GM06990 (cell line): ENCODE measurements around the gene SEMA6B.
"Not testable (repeated sequence)": the region's sequence is repeated elsewhere in the genome, so short reads cannot be mapped to it uniquely, and the experiment has no call there.

Experiments
- DNase-seq: peaks from one replicate; pipeline ENCODE4 v3.0.0-alpha.2; 2011; ENCODE audit not compliant: insufficient read length; ENCODE audit errors: extremely low read depth
- H3K27me3 ChIP-seq: replicated peaks from 2 replicates; pipeline ENCODE4 v1.6.0; 2011; ENCODE audit warnings: low read length; ENCODE audit not compliant: control insufficient read depth, insufficient read depth
- H3K36me3 ChIP-seq: 2 replicates; pipeline ENCODE4 v1.5.1; 2011; ENCODE audit warnings: low read length; ENCODE audit not compliant: control insufficient read depth, insufficient read depth
- H3K4me3 ChIP-seq: replicated peaks from 2 replicates; pipeline ENCODE4 v1.5.1; 2011; ENCODE audit warnings: low read depth, mild to moderate bottlenecking, control low read depth, low read length
- TF ChIP-seq, protein P1 (sequence below): IDR thresholded peaks from 2 replicates; pipeline ENCODE4 v1.5.1; 2011; ENCODE audit warnings: low read length, control low read depth, mild to moderate bottlenecking, inconsistent platforms; ENCODE audit not compliant: insufficient read depth, poor library complexity, severe bottlenecking

The SEMA6B gene

DNA sequence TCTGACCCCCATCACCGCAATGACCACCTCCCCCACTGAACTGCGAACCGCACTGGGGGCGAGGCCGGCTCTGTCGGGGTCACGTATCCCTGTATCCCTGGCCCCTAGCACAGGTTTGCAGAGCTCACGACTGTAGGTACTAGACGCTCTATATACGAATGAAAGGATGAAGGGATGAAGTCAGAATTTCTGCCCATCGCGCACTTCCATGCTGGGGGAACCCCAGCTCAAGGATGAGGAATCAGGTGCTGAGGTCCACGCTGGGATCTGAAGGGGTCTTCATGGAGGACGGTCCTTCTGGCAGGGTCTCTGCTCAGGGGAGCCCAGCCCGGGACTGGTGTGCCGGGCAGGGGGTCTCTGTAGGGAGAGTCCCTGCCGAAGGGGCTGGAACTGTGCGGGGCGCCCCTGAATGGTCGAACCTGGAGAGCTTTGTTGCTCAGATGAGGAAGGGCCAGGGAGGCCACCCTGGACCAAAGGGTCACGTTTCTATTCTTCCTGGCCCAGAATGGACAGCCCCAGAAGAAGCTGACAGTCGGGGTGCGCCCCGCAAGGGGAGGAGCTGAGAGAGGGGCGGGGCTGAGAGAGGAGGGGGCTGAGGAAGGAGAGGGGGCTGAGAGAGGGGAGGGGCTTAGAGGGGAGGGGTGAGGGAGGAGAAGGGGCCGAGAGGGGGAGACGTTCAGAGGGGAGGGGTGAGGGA lies 37.9 kb upstream of the SEMA6B start:
- TF ChIP-seq, protein P1, sequence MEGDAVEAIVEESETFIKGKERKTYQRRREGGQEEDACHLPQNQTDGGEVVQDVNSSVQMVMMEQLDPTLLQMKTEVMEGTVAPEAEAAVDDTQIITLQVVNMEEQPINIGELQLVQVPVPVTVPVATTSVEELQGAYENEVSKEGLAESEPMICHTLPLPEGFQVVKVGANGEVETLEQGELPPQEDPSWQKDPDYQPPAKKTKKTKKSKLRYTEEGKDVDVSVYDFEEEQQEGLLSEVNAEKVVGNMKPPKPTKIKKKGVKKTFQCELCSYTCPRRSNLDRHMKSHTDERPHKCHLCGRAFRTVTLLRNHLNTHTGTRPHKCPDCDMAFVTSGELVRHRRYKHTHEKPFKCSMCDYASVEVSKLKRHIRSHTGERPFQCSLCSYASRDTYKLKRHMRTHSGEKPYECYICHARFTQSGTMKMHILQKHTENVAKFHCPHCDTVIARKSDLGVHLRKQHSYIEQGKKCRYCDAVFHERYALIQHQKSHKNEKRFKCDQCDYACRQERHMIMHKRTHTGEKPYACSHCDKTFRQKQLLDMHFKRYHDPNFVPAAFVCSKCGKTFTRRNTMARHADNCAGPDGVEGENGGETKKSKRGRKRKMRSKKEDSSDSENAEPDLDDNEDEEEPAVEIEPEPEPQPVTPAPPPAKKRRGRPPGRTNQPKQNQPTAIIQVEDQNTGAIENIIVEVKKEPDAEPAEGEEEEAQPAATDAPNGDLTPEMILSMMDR = no peak
- no peak for DNase-seq
- no peaks in the 10 kb centered on the region; the same call in 1 of the 2 replicates for H3K27me3 ChIP-seq
- H3K4me3 ChIP-seq = no peak overlapping the region; the same call in 1 of the 2 replicates
- H3K36me3 ChIP-seq = no peaks in the 10 kb centered on the region

DNA sequence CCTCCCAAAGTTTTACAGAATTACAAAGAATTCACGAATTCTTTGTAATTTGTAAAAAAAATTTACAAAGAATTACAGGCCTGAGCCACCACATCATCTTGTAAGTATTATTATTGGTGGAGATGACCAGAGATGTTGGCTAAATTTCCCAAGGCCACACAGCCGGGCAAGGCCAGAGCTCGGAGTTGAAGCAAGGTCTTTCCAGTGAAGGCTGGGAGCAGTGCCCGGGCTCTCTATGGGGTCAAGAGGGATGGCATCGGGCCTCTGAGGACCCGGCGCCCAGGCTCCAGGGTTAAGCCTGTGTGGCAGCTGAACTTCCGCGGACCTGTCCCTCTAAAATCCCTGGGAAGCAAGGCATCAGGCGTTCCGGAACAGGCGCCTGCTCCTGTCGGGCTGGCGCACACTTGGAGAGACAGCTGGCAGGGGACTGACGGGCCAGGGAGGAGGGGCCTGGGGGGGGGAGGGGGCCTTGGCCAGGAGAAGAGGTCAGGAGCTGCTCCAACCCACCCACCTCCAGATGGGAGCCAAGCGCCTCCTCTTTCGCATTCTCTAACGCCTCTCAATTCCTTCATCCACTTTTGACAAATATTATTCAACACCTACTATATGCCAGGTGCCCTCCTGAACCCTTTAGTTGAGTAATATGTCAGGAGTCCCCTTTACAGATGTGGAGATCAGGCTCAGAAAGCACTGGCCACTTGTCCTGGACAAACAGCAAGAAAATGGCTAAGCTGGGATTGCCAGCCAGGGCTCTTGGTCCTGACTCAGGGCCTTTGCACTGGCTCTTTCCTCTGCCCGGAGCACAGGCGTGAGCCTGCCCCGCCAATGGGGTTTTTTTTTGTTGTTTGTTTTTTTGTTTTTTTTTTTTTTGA lies 36.8 kb upstream of the SEMA6B start:
- TF ChIP-seq, protein P1 = no peak
- no peak for DNase-seq
- no peaks in the 10 kb centered on the region; the same call in 1 of the 2 replicates for H3K27me3 ChIP-seq

DNA sequence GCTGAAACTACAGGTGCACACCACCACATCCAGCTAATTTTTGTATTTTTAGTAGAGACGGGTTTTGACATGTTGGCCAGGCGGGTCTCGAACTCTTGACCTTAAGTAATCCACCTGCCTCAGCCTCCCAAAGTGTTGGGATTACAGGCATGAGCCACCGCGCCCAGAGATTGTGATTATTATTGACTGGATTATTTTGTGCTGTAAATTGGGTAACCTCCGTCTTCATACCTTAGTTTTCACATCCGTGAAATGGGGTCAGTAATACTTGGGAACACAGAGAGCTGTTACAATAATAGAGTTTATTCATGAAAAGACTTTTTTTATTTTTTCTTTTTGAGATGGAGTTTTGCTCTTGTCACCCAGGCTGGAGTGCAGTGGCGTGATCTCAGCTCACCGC lies 35.7 kb upstream of the SEMA6B start:
- not testable (repeated sequence) for H3K27me3 ChIP-seq, DNase-seq, H3K4me3 ChIP-seq, H3K36me3 ChIP-seq

More for the DNA sequence above, 36.8 kb upstream of the SEMA6B start:
- H3K4me3 ChIP-seq = no peak overlapping the region
- H3K36me3 ChIP-seq = no peaks in the 10 kb centered on the region

DNA sequence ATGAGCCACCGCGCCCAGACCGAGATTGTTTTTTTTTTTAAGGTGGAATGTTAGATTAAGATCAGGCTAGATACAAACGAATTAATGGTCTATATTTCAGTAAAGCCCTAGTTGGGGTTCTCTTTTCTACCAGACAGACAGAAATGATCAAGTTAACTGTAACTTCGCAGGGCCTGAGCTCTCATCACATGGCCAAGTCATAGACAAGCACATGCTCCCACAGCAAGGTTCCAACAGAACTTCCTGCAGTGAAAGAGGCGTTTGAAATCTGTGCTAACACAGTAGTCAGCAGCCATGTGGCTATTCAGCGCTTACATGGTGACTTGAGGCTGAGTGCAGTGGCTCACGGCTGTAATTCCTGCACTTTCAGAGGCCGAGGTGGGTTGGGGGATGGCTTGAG lies 34.7 kb upstream of the SEMA6B start:
- Histone ChIP-seq H3K4me3 (no peak overlapping the region), H3K27me3 (no peaks in the 10 kb centered on the region; the same call in 1 of the 2 replicates), H3K36me3 (no peaks in the 10 kb centered on the region)
- DNase-seq = no peak
- TF ChIP-seq, protein P1 = no peak

DNA sequence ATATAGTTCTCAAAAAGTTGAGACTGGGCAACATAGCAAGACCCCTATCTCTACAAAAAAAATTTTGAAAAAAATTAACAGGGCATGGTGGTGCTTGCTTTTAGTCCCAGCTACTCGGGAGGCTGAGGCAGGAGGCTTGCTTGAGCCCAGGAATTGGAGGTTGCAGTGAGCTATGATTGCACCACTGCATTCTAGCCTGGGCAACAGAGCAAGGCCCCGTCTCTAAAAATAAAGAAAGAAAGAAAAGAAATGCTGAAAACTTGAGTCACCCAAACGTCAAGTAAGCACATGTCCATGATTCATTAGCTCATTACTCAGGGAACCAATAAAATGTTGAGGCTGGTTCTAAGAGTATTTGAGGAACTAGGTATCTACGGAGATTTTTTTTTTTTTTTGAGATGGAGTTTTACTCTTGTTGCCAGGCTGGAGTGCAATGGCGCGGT lies 33.9 kb upstream of the SEMA6B start:
- Histone ChIP-seq H3K4me3 (no peak overlapping the region), H3K36me3 (no peaks in the 10 kb centered on the region)

More for the DNA sequence above, 33.9 kb upstream of the SEMA6B start:
- TF ChIP-seq, protein P1 = no peak
- DNase-seq = no peak
- no peaks in the 10 kb centered on the region; the same call in 1 of the 2 replicates for H3K27me3 ChIP-seq
